Measurements from ENCODE around the gene GBGT1.

Gene GBGT1

DNA sequence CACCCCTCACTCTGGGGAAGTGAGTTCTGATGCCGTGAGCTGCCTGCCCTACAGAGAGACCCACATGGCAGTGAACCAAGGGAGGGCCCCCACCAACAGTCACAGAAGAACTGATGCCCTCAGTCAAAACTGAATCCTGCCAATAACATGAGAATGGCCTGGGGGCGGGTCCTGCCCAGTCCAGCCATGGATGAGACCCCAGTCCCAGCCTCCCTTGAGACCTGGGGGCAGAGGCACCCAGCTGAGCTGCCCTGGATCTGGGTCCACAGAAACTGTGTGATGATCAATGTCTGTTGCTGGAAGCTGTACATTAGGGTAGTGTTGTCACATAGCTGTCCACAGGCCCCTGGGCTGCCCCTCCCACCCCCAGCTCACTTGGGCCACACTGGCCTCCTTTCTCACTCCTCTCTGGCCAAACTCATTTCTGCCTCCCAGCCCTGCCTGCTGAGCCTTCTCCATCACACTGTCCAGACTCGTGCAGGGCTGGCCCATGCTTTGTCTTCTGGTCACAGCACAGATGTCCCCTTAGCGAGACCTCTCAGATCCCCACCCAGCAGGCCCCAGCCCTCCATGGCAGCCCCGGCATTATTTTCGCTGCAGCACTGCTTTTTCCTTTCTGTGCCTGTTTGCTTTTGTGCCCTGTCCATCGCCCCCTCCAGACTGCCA lies 16.8 kb downstream of the GBGT1 start:
- peaks cover 49% of the 10 kb centered on the region for H3K4me1 Mint-ChIP-seq (ENCODE audit: low read depth)
- H3K4me3 Mint-ChIP-seq = peak overlapping the region; percentile 93
- H3K27me3 Mint-ChIP-seq (ENCODE audit: low read depth) = no peaks in the 10 kb centered on the region
- no peaks in the 10 kb centered on the region for H3K9me3 Mint-ChIP-seq
- H3K27ac Mint-ChIP-seq = peak overlapping the region; percentile 94
- peaks cover 1% of the 10 kb centered on the region for H3K36me3 Mint-ChIP-seq (ENCODE audit: low read depth)

DNA sequence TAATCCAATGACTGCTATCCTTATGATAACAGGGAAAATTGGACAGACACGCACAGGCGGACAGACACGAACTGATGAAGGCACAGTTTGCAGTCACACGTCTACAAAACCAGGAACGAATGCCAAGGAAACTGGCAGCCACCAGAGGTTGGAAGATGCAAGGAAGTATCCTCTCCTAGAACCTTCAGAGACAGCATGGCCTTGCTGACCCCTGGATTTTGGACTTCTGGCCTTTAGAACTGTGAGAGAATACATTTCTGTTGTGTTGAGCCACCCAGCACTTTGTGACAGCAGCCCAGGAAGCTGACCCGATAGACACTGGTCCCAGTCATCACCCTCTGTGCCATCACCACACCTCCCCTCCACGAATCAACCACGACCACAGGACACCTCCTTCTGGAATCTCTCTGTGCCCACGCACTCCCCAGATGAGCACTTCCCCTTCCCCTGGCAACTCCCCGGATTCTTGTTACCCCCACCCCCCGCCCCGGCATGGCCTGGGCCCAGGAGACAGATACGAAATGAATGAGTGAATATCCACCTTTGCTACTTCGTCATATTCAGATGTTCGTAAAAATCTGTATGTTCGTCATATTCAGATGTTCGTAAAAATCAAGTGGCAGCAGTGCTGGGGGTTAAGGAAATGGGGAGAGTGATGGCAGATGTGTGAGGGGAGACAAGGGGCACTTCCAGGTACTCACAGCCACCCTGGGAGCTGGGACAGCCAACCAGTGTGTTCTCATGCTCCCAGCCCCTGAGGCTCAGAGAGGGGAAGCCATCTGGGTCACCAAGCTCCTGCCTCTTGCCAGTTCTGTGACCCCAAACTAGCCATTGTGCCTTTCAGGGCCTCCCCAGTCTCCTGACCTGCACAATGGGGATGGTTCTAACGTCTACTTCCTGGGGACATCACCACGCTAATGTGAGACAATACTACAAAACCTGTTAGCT lies 18.5 kb downstream of the GBGT1 start:
- H3K27me3 Mint-ChIP-seq (ENCODE audit: low read depth) = no peaks in the 10 kb centered on the region
- H3K4me1 Mint-ChIP-seq (ENCODE audit: low read depth) = peaks cover 60% of the 10 kb centered on the region
- no peaks in the 10 kb centered on the region for H3K9me3 Mint-ChIP-seq
- peak overlapping the region; percentile 53 for H3K4me3 Mint-ChIP-seq
- H3K36me3 Mint-ChIP-seq (ENCODE audit: low read depth) = peaks cover 1% of the 10 kb centered on the region
- H3K27ac Mint-ChIP-seq = peak overlapping the region; percentile 52

DNA sequence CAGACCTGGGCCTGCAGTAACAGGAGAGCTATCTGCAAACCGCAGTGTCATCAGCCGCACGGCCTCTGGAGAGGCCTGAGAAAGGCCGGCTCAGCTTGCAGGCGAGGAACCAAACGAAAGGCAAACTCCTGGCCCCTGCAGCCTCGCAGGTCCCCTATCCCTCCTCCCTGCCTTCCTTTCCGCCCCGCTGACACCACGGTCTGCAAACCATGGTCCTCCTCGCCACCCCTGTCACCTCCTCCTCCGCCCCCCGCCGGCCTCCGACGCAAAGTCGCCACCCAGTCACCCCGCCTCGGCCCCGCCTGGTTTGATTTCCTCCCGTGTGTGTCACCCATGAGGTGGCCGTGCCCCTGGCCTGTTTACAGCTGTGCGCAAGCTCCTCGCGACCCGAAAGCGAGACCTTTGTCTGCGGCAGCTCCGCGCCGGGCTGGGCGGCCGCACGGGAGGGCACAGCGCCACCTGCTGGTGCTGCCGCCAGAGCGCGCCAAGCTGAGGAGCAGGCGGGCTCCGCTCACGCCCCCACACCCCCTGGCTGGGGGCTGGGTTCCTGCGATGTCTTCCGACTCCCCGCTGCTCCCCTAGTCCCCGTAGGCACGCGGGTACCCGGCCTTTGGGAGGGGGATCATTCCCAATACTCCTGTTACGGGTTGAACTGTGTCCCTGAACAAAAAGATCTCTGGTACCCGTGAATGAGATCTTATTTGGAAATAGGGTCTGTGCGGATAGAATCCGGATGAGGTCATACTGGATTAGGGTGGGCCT lies 19.4 kb downstream of the GBGT1 start:
- Mint-ChIP-seq H3K27ac (peak overlapping the region; percentile 94), H3K4me3 (peak overlapping the region; percentile 72), H3K36me3 (ENCODE audit: low read depth) (peaks cover 1% of the 10 kb centered on the region), H3K27me3 (ENCODE audit: low read depth) (no peaks in the 10 kb centered on the region), H3K4me1 (ENCODE audit: low read depth) (peaks cover 64% of the 10 kb centered on the region), H3K9me3 (no peaks in the 10 kb centered on the region)

DNA sequence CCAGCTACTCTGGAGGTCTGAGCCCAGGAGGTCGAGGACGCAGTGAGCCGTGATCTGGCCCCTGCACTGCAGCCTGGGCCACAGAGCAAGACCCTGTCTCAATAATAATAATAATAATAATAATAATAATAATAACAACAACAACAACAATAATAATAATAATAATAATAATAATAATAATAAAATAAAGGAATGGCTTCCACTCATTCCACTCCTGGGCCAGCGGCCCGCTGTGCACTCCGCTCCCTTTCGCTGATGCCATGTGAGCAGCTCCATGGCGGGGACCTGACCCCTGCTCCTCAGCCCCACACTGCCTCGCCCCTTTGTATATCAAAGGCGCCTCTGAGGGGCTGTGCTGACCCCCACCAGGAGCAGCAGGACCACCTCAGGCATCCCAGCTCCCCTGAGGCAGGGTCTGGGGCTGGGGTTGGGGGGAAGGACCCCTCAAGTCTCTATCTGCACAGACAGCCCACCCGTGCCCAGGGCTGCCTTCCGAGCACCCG lies 20.0 kb downstream of the GBGT1 start:
- Mint-ChIP-seq H3K4me3 (peak overlapping the region; percentile 72), H3K27me3 (ENCODE audit: low read depth) (no peaks in the 10 kb centered on the region), H3K36me3 (ENCODE audit: low read depth) (peaks cover 1% of the 10 kb centered on the region)

DNA sequence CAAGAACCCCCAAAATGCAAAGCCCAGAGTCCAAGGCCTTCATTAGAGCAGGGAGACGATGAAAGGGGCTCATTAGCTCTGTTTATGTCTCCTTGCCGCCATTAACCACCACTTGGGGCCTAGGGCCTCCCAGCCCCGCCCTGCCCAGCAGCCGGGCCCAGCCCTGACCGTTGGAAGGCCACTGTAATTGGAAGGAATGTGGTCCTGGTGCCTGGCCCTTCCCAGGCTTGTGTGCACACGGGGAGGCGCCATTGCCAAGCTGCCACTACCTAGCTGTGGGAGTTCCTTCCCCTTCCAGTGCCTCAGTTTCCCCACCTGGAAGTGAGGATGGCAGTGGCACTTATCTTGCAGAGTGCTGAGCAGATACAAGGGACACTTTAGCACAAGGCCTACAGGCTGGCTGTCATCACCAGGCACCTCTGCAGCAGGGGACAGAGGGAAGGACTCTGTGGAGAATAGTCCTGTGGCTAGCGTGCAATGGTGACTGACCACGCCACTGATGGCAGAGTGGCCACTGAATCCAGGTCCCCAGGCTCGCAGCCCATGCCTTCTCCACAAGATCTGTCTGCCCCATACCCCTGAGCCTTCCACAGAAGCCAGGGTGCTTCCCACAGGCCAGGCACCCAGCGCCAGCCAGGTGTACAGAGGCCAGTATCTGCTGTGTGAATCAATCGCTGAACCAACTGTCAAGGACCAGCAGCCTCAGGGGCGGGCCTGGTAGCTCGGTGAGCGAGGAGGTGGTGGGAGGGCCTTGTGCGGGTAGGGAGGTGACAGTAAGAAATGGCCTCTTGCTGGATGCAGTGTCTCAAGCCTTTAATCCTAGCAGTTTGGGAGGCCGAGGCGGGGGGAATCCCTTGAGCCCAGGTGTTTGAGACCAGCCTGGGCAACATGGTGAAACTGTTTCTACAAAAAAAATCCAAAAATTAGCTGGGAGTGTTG lies 20.8 kb downstream of the GBGT1 start:
- peaks cover 1% of the 10 kb centered on the region for H3K36me3 Mint-ChIP-seq (ENCODE audit: low read depth)
- no peaks in the 10 kb centered on the region for H3K27me3 Mint-ChIP-seq (ENCODE audit: low read depth)
- H3K27ac Mint-ChIP-seq = peak overlapping the region; percentile 78
- peaks cover 67% of the 10 kb centered on the region for H3K4me1 Mint-ChIP-seq (ENCODE audit: low read depth)
- H3K9me3 Mint-ChIP-seq = no peaks in the 10 kb centered on the region
- H3K4me3 Mint-ChIP-seq = peak overlapping the region; percentile 44

More for the DNA sequence above, 20.0 kb downstream of the GBGT1 start:
- Mint-ChIP-seq H3K9me3 (no peaks in the 10 kb centered on the region), H3K27ac (peak overlapping the region; percentile 94), H3K4me1 (ENCODE audit: low read depth) (peaks cover 67% of the 10 kb centered on the region)

DNA sequence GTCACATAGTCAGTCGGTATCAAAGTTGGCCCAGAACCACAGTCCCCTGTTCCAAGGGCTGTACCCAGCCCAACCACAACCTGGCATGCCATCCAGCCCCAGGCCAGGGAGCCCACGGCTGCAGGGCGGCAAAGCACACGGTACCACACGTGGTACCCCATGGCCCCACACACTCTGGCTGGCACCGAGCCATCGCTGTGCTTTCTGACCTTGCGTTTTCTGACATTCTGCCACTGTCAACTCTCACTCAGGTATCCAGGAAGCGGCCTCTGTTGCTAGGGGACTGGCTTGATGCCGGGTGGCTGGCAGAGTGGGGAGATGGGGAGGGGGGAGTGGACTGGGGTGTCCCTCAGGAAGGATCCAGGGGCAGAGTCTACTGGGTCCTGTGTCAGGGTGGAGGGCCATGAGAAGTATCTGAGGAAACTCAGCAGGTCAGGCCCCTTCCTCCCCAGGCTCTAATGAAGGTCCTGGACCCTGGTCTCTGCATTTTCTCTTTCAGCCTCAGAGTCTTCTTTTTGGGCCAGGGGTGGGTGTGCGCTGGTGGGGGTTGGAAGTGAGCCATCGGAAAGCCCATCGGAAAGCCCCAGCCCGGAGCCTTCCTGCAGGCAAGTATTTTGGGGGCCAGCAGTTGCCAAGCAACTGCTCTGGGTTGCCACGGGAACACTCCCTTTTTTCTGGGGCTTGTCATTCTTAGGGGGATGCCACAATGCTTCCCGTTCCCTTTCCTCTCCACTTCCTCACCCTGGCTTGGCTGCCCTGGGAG lies 21.7 kb downstream of the GBGT1 start:
- H3K4me1 Mint-ChIP-seq (ENCODE audit: low read depth) = peaks cover 66% of the 10 kb centered on the region
- peak overlapping the region; percentile 78 for H3K27ac Mint-ChIP-seq
- H3K4me3 Mint-ChIP-seq = peak overlapping the region; percentile 44
- H3K9me3 Mint-ChIP-seq = no peaks in the 10 kb centered on the region
- no peaks in the 10 kb centered on the region for H3K27me3 Mint-ChIP-seq (ENCODE audit: low read depth)
- peaks cover 1% of the 10 kb centered on the region for H3K36me3 Mint-ChIP-seq (ENCODE audit: low read depth)

DNA sequence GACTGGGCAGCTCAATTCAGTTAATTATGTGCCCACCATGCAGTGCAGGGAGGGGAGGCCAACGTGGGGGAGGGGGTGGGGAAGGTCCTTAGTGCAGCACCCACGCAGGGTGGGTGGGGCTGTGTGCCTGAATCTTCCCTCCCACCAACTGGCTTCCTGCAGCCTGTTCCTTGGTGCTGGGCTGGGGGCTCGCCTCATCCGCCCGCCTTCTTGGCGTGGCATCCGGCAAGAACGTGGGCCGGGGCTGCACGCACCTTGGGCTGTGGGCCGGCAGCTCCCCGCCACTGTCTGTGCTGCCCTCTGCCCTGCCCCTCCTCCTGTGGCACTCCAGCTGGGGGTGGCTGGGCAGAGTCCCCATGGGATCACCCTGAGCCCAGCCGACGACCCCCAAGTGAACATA lies 23.1 kb downstream of the GBGT1 start:
- H3K4me3 Mint-ChIP-seq = no peak overlapping the region
- no peaks in the 10 kb centered on the region for H3K27me3 Mint-ChIP-seq (ENCODE audit: low read depth)
- H3K4me1 Mint-ChIP-seq (ENCODE audit: low read depth) = peaks cover 65% of the 10 kb centered on the region
- no peak overlapping the region for H3K27ac Mint-ChIP-seq
- no peaks in the 10 kb centered on the region for H3K9me3 Mint-ChIP-seq
- peaks cover 6% of the 10 kb centered on the region for H3K36me3 Mint-ChIP-seq (ENCODE audit: low read depth)

DNA sequence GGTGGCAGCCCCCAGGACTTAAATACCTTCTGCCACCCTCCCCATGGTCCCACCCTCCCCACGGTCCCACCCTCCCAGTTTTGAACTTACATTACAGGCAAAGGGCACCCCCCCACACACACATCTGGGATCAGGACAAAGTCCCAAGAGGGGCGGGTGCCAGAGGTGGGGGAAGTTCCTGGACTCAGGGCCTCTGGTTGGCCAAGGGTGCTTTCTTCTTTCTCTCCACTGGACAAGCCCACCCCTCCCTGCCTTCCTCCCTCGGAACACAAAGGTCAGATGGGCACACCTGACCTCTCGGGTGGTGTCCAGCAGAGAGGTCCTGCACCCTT lies 23.6 kb downstream of the GBGT1 start:
- Mint-ChIP-seq H3K27me3 (ENCODE audit: low read depth) (no peaks in the 10 kb centered on the region), H3K36me3 (ENCODE audit: low read depth) (peaks cover 6% of the 10 kb centered on the region), H3K4me1 (ENCODE audit: low read depth) (peaks cover 66% of the 10 kb centered on the region), H3K27ac (no peak overlapping the region), H3K9me3 (no peaks in the 10 kb centered on the region), H3K4me3 (no peak overlapping the region)

DNA sequence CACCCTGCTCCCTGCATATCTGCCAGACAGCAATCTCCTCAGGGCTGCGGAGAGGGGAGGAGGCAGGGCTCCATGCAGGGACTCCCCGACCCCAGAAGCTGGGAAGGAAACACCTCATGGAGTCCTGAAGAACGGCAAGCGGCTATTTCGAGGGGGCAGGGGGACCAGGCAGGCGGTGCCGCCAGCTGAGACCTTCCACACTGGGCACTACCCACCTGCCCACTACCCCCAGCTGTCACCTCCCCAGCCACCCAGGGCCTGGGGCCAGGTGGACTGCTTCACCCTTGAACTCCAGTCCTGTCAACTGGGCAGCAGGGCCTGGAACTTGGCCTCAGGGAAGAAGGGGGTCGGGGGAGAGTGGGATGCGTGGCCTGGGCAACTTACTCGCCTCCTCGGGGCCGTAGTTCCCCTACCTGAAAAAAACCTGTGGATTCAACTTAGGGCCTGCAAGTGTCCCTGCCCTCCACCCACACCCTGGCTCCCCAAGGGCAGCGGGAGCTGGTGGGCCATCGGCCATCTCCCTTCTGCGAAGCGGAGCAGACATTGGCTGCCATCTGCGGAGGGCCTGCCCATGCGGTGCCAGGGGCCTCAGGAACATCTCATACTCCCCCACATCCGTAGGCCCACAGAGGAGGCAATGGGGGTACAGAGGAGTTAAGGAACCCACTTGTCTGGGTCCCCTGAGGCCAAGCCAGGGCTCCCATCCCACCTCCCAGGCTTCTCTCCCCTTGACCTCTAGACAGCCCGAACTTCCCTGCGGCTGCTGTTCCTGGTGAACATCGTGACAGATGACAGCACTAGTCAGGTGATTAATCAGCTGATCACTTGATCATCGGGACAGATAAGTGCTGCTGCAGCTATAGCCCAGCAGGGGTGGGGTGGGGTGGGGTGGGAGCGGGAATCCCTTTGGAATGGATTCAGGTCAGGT lies 24.2 kb downstream of the GBGT1 start:
- H3K27me3 Mint-ChIP-seq (ENCODE audit: low read depth) = no peaks in the 10 kb centered on the region
- H3K27ac Mint-ChIP-seq = peak overlapping the region; percentile 81
- no peak overlapping the region for H3K4me3 Mint-ChIP-seq

DNA sequence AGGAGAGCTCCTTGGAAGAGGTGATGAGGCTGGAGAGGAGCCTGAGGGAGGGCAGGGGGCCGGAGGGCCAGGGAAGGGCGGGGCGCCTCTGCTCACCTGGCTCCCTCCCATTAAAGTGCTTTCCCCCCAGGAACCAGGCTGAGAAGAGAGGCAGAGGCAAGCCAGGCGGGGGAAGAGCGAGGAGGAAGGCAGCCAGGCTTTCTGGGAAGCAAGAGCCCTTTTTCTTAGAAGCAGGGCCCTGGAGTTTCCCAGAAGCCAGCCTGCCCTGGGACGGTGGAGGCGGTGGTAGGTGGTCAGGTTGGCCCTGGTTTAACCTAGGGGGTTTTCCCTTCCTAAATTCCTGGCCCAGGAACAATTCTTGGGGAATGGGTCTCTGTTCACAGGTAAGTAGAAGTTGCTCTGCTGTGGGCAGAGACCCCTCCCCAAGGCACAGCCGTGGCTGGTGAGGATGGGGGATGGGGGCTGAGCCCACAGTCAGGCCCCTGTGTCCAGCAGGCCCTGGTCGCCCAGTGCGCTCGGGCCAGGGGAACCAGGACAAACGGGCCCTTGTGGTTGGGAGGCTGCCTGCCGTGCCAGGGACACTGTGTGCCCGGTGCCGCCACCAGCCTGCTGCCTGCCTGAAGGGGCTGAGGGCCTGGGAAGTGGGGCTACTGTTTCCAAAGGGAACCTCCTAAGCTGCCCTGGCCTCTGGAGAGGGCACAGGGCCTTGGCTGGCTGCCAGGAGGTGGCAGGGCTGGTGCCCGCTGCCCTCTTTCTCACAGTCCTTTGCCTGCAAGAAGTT lies 26.1 kb downstream of the GBGT1 start:
- Mint-ChIP-seq H3K27ac (peak overlapping the region; percentile 99), H3K36me3 (ENCODE audit: low read depth) (peaks cover 6% of the 10 kb centered on the region), H3K4me1 (ENCODE audit: low read depth) (peaks cover 69% of the 10 kb centered on the region), H3K4me3 (peak overlapping the region; percentile 76), H3K27me3 (ENCODE audit: low read depth) (no peaks in the 10 kb centered on the region), H3K9me3 (no peaks in the 10 kb centered on the region)

More for the DNA sequence above, 24.2 kb downstream of the GBGT1 start:
- H3K36me3 Mint-ChIP-seq (ENCODE audit: low read depth) = peaks cover 6% of the 10 kb centered on the region
- peaks cover 66% of the 10 kb centered on the region for H3K4me1 Mint-ChIP-seq (ENCODE audit: low read depth)
- no peaks in the 10 kb centered on the region for H3K9me3 Mint-ChIP-seq

DNA sequence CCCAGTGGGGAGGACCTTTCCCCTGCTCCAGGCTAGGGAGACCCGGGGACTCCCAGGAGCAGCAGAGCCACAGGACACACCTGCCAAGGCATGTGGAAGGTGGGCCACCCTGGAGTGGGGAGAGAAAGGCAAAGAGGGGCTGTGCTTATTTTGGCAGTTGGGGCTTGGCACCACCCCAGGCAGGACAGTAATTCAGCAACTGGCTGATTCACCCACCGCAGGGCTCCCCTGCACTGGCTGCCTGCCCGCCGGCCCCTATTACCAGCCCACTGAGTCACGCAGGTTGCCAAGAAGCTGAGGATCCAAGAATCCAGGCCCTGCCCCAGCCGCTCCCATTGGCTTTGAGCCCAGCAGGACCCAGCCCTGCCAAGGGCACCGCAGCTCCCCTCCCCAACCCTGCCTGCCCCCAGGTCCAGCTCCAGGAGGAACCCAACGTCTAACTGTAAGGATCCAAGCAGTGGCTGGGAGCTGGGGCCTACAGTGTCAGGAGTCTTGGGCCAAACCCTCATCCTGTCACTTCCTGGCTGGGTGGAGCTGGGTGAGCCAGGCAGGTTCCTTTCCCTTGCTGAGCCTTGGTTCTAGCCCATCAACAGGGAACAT lies 28.5 kb downstream of the GBGT1 start:
- H3K27ac Mint-ChIP-seq = peak overlapping the region; percentile 99
- H3K27me3 Mint-ChIP-seq (ENCODE audit: low read depth) = no peaks in the 10 kb centered on the region
- H3K4me1 Mint-ChIP-seq (ENCODE audit: low read depth) = peaks cover 69% of the 10 kb centered on the region
- no peaks in the 10 kb centered on the region for H3K9me3 Mint-ChIP-seq
- H3K4me3 Mint-ChIP-seq = peak overlapping the region; percentile 75
- H3K36me3 Mint-ChIP-seq (ENCODE audit: low read depth) = peaks cover 13% of the 10 kb centered on the region

All from T-helper 1 cell treated with Interleukin-12 subunit alpha and Interleukin-12 subunit beta and Interleukin-4 antibody, amounts not matched to agents 30 μg/mL and 1 μg/mL, for 36 hours (primary cell).